BE2C (cell line): ENCODE data around the gene NHSL2.
"Not testable (repeated sequence)": the region's sequence is repeated elsewhere in the genome, so short reads cannot be mapped to it uniquely, and the experiment has no call there.

ENCODE experiments used
- DNase-seq: peaks from one replicate; pipeline ENCODE4 v3.0.0-alpha.2; 2020
- H3K27me3 ChIP-seq: fragments of 250-450 bp; sonication (Bioruptor Pico); 2 replicates; pipeline ENCODE4 v1.5.1; 2020; ENCODE audit warnings: mild to moderate bottlenecking
- H3K36me3 ChIP-seq: fragments of 250-450 bp; sonication (Bioruptor Pico); 2 replicates; pipeline ENCODE4 v1.5.1; 2020; ENCODE audit warnings: mild to moderate bottlenecking
- H3K4me1 ChIP-seq: fragments of 250-450 bp; sonication (Bioruptor Pico); 2 replicates; pipeline ENCODE4 v1.5.1; 2020
- H3K4me3 ChIP-seq: 2 replicates; pipeline ENCODE4 v1.5.1; 2011; ENCODE audit warnings: low read depth, low read length
- H3K9me3 ChIP-seq: fragments of 250-450 bp; sonication (Bioruptor Pico); 2 replicates; pipeline ENCODE4 v1.5.1; 2020
- TF ChIP-seq, protein P1 (sequence below): IDR thresholded peaks from 2 replicates; pipeline ENCODE4 v1.5.1; 2012; ENCODE audit warnings: mild to moderate bottlenecking, low read depth, low read length

NHSL2 gene

DNA sequence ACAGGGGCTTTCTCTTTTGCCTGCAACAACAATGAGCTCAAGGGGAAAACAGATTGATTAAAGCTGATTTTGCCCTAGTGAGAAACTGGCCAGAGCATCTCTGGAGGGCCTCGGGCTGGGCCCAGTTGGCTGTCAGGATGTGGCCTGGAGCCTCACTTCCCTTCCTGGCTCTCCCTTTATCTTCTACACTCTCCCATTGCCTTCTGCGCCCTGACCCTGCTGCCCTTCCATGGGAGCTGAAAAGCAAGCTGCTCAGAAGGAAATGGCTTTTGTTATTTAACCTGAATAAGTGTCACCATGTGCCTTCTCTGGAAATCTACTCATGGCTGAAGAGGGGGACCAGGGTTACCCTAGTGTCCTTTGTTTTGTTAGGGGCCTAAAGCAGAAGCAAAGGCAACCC lies 43.8 kb downstream of the NHSL2 start:
- H3K9me3 ChIP-seq = no peaks in the 10 kb centered on the region
- TF ChIP-seq, protein P1, sequence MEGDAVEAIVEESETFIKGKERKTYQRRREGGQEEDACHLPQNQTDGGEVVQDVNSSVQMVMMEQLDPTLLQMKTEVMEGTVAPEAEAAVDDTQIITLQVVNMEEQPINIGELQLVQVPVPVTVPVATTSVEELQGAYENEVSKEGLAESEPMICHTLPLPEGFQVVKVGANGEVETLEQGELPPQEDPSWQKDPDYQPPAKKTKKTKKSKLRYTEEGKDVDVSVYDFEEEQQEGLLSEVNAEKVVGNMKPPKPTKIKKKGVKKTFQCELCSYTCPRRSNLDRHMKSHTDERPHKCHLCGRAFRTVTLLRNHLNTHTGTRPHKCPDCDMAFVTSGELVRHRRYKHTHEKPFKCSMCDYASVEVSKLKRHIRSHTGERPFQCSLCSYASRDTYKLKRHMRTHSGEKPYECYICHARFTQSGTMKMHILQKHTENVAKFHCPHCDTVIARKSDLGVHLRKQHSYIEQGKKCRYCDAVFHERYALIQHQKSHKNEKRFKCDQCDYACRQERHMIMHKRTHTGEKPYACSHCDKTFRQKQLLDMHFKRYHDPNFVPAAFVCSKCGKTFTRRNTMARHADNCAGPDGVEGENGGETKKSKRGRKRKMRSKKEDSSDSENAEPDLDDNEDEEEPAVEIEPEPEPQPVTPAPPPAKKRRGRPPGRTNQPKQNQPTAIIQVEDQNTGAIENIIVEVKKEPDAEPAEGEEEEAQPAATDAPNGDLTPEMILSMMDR = no peak
- no peaks in the 10 kb centered on the region for H3K27me3 ChIP-seq
- H3K4me1 ChIP-seq = no peaks in the 10 kb centered on the region
- H3K36me3 ChIP-seq = no peaks in the 10 kb centered on the region
- no peak overlapping the region for H3K4me3 ChIP-seq
- no peak for DNase-seq

DNA sequence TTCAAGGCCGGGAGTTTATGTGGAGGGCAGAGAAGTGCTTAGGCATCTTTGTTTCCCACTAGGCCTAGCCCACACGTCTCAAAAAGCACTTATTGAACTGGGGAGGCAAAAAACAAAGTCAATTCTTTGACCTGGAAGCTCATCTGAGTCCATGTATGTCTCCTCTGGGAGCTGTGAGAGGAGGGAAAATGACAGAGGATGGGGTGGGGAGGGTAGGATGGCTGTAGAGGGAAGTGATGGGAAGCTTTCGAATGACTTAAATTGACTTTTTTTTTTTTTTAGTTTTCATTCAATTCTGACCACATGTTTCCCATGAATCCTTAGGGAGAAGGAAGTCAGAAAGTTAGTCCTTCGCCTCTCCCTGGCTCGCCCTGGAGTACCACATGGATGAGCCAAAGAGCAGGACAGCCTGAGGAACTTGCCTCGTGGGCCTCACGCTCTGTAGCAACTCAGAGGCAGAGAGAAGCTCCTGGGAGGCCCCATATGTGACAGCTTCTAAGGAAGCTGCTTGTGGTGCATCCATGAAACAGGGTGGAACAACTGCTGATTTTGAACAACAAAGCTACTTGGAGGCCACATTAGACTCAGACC lies 45.0 kb downstream of the NHSL2 start:
- Histone ChIP-seq H3K4me3 (no peak overlapping the region), H3K4me1 (no peaks in the 10 kb centered on the region), H3K36me3 (no peaks in the 10 kb centered on the region), H3K27me3 (no peaks in the 10 kb centered on the region), H3K9me3 (no peaks in the 10 kb centered on the region)
- DNase-seq = no peak
- TF ChIP-seq, protein P1 = no peak

DNA sequence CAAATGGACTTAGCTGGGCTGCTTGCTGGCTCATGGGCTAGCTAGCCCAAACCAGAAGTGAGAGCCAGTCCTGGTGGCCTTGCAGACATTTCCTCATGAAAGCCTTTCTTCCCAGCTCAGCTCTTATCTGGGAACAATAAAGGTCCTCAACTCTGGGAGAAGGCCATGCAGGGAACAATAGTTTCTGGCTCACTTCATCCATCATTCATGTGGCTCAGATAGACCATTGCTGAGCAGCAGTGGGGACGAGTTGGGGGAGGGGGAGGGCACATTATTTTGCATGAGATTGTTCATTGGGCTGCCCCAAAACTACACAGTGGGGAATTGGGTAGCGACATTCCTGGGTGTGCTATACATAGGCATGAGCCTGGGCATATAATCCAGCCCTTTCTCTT lies 47.6 kb downstream of the NHSL2 start:
- H3K27me3 ChIP-seq = no peaks in the 10 kb centered on the region
- TF ChIP-seq, protein P1 = no peak
- no peaks in the 10 kb centered on the region for H3K36me3 ChIP-seq
- no peaks in the 10 kb centered on the region for H3K4me1 ChIP-seq
- H3K4me3 ChIP-seq = no peak overlapping the region
- H3K9me3 ChIP-seq = no peaks in the 10 kb centered on the region
- no peak for DNase-seq

DNA sequence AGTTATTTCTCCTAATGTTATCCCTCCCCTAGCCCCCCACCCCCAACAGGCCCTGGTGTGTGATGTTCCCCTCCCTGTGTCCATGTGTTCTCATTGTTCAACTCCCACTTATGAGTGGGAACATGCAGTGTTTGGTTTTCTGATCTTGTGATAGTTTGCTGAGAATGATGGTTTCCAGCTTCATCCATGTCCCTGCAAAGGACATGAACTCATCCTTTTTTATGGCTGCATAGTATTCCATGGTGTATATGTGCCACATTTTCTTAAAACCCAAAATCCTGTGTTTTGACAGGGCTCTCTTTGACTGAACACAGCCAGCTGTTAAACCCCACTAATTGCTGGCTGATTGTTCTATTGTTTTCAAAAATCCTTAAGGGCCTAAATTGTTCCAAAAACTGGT lies 53.5 kb downstream of the NHSL2 start:
- H3K36me3 ChIP-seq, DNase-seq, H3K27me3 ChIP-seq, H3K4me3 ChIP-seq, H3K4me1 ChIP-seq, H3K9me3 ChIP-seq: not testable (repeated sequence)

DNA sequence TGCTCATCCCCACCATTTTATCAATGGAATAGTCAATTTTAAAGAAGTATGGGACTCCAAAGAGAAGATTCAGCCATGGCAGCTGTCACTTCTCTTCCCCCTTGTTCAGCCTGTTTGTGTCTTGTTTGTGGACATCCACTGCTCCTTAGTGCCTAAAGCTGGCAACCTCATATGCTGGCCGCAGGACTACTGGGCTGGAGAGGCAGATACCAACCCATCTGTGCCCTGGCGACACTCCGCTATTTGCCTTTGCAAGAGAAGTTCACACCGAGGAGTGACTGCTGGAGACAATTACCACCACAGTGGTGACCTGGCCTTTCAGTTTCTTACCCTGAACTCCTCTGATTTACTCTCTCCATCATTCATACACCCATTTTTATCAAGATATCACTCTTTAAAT lies 64.3 kb downstream of the NHSL2 start:
- DNase-seq = no peak

DNA sequence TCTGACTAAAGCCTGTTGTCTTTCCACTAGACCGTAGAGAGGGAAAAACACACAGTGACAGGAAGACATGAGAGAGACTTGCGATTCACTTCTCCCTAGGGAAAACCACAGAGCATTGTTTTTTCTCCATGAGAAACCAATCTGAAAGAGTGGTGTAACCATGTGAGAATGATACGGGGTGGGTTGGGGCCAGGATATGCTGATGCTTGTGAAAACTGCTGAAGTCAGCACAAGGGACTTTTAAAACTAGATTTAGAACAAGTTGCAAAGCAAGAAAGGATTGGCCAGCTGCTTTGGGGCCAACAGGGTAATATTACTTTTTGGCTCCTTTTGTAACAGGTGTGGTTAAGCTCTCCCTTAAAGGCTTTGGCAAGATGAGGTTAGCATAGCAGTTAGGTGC lies 66.1 kb downstream of the NHSL2 start:
- no peak overlapping the region for H3K4me3 ChIP-seq
- no peaks in the 10 kb centered on the region for H3K36me3 ChIP-seq
- no peaks in the 10 kb centered on the region for H3K27me3 ChIP-seq
- H3K4me1 ChIP-seq = no peaks in the 10 kb centered on the region
- H3K9me3 ChIP-seq = no peaks in the 10 kb centered on the region
- no peak for DNase-seq
- TF ChIP-seq, protein P1 = no peak

More for the DNA sequence above, 64.3 kb downstream of the NHSL2 start:
- H3K4me1 ChIP-seq = no peaks in the 10 kb centered on the region
- TF ChIP-seq, protein P1 = no peak
- no peaks in the 10 kb centered on the region for H3K27me3 ChIP-seq
- H3K4me3 ChIP-seq = no peak overlapping the region
- H3K9me3 ChIP-seq = no peaks in the 10 kb centered on the region
- no peaks in the 10 kb centered on the region for H3K36me3 ChIP-seq

DNA sequence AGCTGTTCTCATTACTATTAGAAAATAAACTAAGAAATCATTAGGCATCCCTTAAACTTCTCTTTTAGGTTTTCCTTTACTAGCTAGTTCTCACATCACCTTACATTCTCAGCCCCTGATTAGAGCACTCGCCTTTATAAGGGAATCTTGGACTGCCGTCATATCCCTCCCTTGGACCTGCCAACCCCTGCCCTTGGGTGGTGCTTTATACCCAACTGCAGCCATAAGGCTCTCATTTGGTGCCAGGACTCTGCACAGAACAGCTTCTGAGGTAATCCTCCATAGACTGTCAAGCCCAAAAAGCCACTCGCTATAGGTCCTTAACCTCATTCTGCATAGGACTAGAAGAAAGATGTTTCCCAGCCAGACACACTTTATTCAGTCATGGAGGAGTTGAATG lies 67.5 kb downstream of the NHSL2 start:
- Histone ChIP-seq H3K4me1 (no peaks in the 10 kb centered on the region), H3K36me3 (no peaks in the 10 kb centered on the region), H3K4me3 (no peak overlapping the region), H3K9me3 (no peaks in the 10 kb centered on the region), H3K27me3 (no peaks in the 10 kb centered on the region)
- no peak for DNase-seq
- TF ChIP-seq, protein P1 = no peak
